Stimulated activated CD8-positive, alpha-beta memory T cell treated with anti-CD3 and anti-CD28 coated beads, Interleukin-4, amount 100 ng/mL, for 4 hours (primary cell): ENCODE data around the gene EXD1.
"Not testable (repeated sequence)": the region's sequence is repeated elsewhere in the genome, so short reads cannot be mapped to it uniquely, and the experiment has no call there.

Source experiments
- DNase-seq, 2 donors: peaks; one replicate each; pipeline ENCODE4 v3.0.0-alpha.2; 2020; ENCODE audit warnings: low read depth in 2 of 2, low spot score in 1 of 2

Gene EXD1, protein sequence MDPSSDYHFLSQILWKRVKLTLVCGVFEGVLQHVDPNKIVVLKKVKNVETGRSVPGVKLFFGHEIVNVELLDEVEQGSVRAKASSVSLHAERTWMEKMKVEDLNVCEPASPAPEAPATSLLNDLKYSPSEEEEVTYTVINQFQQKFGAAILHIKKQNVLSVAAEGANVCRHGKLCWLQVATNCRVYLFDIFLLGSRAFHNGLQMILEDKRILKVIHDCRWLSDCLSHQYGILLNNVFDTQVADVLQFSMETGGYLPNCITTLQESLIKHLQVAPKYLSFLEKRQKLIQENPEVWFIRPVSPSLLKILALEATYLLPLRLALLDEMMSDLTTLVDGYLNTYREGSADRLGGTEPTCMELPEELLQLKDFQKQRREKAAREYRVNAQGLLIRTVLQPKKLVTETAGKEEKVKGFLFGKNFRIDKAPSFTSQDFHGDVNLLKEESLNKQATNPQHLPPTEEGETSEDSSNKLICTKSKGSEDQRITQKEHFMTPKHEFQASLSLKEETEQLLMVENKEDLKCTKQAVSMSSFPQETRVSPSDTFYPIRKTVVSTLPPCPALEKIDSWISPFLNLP

DNA sequence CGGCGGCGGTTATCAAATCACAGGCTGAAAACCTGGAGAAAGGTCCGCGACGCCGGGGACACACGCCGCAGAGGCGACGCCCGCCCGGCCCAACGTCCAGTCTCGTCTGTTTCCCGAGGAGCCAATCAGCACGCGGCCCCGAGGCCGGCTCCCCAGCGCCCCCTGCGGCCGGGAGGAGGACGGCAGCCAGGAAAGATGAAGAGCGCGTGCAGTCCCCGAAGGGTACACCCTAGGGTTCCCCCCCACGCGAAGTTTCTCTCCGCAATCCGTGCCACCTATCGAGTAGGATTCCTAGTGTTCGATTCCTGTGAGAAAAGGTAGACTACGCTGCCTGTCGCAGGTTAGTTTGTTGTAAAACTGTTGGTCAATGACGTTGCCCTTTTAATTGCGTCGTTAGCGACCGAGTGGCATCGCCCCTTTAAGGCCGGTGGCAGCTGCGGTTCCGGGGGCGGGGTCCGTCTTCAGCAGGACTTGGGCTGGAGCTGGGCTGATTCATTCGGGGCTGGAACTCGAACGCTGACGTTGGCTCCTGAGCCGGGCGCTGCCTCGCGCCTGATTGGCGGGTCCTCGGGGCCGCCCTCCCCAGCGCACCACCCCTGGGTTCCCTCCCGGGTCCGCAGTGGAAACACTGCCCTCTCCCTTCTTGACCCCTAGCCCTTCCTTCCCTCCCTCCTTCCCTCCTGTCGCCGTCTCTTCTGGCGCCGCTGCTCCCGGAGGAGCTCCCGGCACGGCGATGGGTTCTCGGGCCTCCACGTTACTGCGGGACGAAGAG lies at the start of gene EXD1, which contains the start of gene CHP1:
EXD1 (minus strand) TSS at position 108 of the 772 bp plus-strand sequence. CDS start 4,182 bp downstream, outside the sequence.
CHP1 (plus strand) TSS at position 619 of the 772 bp plus-strand sequence; CDS start at position 734, 115 bp downstream.
- peak; percentile 82 to 92 for DNase-seq

DNA sequence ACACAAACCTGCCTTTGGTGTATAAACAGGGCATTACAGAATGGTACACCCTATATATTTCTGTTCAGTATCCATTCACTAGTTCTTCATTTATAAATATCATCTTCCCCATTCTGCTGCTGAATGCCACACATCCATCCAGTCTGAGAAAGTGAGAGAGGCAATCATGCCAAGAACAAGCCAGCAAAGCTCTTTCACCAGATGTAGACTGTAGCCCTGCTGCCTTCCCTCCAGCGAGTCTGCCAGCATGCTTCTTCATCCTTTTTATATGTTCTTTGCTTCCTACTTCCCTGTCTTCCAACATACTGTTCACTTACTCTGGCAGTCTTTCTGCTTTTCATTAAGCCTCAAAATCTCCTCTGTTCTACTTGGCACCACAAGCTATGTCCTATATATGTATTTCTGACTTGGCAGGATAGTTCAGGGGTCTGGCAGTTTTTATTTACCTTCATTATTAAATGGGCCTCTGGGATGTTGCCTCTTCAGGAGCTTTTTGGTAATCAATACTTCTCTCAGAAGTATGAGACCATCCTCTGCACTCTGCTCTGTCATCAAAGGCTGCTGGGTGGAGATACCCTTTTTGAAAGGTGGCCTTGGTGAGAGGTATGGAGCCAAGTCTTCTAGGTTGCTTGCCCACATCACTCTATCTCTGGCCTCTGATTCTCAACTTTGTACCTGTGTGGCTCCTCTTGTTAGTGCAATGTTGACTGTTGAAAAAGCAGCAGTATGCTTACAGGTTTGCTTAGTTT lies 49.2 kb upstream of the EXD1 start:
- no peak for DNase-seq

DNA sequence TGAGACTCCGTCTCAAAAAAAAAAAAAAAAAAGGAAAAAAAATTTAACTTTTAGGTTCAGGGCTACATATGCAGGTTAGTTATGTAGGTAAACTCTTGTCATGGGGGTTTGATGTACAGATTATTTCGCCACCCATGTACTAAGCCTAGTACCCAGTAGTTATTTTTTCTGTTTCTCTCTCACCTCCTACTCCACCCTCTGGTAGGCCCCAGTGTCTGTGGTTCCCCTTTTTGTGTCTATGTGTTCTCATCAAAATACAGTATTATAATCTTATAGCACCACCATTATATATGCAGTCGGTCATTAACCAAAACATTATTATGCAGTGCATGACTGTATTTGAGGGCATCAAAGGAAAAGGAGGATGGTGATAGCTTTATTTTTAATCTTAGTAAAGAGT lies 47.8 kb upstream of the EXD1 start:
- no peak for DNase-seq

DNA sequence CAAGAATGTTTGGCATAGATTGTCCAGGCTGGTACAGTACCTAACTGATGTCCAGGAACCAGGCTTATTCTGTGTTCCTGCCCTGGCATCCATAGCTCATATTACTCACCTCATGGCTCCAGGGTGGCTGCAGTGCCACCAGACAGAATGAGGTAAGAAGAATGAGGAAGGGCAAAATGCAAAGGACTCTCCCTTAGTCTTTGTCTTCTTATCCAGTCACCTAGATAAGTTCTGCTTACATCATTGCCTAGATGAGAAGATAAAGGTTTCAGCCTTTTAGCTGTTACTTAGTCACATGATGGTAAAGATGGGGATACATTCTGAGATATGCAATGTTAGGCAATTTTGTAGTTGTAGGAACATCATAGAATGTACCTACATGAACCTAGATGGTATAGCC lies 46.3 kb upstream of the EXD1 start:
- no peak for DNase-seq

DNA sequence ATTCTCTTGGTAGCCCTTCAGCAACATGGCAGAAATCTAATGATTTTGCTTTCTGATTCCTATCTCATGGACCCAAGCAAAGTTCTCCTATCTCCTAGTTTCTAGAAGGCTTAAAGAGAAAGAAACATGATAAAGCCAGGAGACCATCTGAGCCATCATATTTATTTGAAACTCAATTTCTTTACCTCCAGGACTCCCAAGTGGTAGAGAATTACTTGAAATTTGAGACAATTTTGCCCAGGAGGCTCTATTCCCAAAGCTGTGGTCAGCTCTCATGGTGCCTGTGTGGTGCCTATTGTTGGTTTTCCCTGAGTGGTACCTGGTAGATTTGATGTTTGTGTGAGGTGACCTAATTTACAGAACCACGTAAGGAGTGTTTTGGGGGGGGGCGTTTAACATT lies 39.3 kb upstream of the EXD1 start:
- no peak for DNase-seq

DNA sequence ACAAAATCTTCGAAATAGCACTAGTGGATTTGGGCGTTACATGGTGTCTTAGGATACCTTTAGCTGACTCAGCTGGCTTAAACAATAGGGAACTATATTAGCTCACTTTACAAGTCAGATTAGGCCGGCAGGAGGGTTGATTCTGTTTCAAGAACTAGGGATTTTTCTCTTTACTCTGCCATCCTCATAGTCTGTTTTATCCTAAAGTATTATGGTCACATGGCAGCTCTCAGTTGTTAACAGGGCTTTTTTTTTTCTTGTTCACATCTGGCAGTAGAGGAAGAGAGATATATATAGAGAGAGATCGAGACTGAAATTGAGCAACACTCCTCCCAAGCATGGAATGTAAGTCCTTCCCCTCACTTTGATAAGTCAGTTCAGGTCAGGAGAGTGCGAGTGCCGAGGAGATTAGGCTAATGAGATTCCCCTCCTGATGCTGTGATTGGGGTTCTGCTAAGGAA lies 33.4 kb upstream of the EXD1 start:
- DNase-seq = no peak

DNA sequence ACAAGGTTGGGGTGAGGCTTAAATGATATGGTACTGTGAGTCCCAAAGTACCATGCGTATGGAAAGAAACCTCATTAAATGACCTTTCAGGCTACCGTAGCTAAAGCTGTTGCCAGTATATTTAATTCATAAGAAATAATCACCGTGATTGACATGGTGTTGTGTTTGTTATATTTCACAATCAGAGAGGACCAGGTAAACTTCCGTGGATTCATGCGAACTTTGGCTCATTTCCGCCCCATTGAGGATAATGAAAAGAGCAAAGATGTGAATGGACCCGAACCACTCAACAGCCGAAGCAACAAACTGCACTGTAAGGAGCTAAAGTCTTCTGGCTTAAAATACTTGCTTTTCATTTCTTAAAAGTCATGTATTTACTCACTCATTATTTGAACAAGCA lies 32.0 kb upstream of the EXD1 start:
- DNase-seq = no peak

DNA sequence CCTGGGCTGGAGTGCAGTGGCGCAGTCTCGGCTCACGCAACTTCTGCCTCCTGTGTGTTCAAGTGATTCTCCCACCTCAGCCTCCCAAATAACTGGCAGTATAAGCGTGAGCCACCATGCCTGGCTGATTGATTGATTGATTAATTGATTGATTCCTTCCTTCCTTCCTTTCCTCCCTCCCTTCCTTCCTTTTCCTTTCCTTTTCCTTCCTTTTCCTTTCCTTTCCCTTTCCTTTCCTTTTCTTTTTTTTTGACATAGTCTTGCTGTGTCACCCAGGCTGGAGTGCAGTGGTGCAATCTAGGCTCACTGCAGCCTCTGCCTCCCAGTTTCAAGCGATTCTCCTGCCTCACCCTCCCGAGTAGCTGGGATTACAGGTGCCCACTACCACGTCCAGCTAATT lies 30.4 kb upstream of the EXD1 start:
- DNase-seq = not testable (repeated sequence)

DNA sequence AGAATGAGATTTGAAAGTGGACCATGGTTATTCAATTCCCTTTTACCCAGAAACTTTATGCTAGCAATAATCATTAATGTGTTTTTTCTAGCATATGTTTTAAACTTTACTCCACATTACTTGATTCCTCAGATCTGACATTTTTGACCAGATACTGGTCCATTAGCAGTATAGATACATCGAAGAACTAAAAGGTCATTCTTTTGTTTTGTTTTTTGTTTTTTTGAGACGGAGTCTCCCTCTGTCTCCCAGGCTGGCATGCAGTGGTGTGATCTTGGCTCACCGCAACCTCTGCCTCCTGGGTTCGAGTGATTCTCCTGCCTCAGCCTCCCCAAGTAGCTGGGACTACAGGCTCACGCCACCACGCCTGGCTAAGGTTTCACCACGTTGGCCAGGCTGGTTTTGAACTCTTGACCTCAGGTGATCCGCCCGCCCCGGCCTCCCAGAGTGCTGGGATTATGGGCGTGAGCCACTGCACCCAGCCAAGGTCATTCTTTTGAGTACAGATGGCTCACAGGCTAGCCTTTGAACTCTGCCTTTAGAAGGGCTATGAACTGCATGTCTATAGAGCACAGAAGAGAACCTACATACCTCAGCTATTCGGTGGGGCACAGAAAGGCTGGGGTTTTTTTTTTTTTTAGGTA lies 29.1 kb upstream of the EXD1 start:
- DNase-seq = no peak

DNA sequence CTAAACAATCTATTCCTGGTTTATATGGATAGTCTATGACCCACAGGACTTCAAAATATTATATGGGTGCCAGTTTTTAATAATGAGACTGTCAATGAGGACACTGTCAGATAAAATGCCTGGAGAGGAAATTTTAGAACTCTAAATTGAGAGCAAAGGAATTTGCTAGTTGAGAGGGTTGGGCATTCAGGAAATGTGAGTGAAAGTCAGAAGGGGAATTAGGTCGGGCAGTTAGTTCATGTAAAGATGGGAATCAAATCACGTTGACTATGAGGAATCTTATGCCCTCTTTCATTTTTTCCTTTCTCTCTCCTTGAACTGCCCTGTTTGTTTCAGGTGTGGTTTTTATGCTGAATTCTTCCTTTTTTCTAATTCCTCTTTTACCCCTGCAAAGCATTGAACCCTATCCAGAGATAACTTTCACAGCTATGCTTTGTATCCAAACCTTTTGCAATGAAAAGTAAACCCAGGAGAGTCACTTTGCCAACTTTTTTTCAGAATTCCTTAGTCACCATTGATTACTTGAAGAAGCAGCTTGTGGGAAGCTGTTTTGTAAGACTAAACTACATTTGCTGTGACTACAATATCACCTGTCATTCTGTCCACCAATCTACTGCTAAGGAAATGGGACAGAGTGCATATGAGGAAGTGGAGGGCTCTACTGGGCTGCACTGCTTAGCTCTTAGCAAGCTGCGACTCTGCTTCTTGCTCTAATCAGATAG lies 28.4 kb upstream of the EXD1 start:
- DNase-seq = no peak

DNA sequence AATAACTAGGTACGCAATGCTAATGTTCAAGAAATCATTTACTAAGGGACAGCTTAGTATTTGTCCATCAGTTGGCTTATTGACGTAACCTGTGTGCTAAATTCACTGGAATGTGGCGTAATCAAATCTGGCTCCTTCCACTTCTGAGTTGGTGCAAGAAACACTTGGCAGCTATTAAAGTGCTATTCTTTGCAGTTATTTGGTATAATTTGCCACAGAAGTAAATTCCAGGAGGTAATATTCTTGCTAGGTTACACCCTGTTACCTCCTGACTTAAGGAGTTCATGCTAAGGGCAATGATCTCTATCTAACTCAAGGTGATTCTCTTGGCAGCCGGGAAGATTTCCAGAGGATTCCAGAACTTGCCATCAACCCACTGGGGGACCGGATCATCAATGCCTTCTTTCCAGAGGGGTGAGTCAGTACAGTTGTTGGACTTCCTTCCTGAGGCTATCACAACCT lies 26.1 kb upstream of the EXD1 start:
- DNase-seq = no peak

DNA sequence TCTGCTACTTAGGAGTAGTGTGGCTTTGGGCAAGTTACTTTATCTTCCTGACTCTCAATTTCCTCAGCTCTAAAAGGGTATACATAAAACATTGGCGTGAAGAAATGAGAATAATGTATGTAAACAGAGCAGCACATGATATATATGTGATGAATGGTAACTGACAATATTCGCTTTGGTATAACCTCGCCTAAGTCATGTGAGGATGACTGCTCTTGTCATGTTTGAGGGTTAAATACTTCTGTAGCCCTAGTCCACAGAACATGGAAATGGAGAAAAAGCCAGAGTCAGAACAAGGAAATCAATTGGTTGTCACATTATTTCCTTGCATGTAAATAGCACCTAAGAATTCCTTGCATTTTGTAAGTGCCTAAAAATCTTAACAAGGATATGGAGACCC lies 25.5 kb upstream of the EXD1 start:
- no peak for DNase-seq

DNA sequence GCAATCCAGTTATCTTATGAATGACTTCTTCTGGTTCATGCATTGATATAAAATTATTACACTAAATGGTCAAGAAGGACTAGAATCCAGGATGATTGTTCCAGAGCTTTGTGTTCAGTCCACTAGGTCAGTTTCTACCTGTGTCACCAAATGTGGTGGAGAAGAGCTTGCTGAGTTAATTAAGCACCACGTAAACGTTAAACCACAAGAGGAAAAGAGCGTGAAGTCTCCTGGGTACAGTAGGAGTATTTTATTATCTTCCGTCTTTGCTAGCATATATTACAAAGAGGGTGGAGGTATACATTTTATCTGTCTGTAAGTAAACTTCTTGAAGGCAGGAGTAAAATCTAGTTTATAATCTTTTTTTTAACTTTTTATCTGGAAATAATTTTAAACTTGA lies 24.0 kb upstream of the EXD1 start:
- no peak for DNase-seq

DNA sequence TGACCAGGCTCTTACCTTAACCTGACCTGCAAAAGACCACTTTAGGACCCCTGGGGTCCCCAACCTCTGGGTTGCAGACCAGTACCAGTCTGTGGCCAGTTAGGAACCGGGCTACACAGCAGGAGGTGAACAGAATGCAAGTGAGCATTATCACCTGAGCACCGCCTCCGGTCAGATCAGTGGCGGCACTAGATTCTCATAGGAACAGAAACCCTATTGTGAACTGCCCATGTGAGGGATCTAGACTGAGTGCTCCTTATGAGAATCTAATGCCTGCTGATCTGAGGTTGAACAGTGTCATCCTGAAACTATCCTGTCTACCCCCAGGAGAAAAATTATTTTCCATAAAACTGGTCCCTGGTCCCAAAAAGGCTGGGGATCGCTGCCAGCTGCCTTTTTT lies 20.9 kb upstream of the EXD1 start:
- no peak for DNase-seq

DNA sequence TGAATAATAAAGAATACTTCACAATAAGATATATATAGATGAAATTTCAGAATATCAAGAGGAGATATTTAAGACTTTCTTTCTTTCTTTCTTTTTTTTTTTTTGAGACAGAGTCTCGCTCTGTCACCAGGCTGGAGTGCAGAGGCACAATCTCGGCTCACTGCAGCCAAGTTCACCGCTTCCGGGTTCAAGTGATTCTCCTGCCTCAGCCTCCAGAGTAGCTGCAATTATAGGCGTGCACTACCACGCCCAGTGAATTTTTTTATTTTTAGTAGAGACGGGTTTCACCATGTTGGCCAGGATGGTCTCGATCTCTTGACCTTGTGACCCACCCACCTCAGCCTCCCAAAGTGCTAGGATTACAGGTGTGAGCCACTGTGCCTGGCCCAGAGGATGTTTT lies 20.2 kb upstream of the EXD1 start:
- DNase-seq = not testable (repeated sequence)

DNA sequence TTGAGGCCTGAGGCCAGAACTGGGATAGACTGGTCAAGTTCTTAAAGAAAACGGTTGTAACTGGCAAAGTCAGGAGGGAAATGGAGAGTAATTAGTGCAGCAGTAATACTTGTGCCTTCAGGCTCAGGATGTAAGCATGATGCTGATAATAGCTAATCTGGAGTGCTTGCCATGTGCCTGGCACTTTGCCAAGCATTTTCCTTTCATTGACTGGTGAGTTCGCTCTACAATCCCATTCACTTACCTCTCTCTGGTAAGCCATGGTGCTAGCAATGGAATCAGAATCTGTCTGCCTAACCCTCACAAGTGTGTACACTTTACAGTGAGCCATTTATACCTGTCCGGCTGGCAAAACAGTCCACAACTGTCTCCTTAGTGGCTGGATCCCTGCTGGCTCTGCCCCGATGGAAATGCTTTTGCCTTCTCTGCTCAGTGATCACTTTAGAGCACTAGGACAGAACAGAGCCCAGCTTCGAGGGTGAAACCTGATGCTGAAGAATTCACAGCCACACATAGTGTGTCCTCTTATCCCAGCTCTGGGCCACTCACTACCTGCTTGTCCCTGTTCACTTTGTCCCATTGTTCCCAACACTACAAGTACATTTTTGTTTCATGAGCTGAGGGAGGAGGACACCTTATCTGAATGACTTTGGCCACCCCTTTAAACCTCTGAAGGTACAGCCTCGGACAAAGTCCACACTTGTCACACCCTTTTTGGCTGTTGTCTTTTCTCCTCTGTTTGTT lies 10.8 kb upstream of the EXD1 start:
- DNase-seq = no peak

DNA sequence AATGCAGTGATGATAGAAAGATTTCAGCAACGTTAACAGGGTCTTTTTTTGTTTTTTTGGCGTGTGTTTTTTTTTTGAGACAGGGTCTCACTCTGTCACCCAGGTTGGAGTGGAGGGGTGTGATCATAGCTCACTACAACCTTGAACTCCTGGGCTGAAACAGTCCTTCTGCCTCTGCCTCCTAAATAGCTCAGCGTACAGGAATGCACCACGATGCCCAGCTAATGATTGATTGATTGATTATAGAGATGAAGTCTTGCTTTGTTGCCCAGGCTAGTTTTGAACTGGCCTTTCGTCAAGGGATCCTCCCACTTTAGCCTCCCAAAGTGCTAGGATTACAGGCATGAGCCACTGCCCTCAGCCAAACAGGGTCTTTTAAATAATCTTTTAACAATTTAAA lies 7.5 kb upstream of the EXD1 start:
- no peak for DNase-seq

DNA sequence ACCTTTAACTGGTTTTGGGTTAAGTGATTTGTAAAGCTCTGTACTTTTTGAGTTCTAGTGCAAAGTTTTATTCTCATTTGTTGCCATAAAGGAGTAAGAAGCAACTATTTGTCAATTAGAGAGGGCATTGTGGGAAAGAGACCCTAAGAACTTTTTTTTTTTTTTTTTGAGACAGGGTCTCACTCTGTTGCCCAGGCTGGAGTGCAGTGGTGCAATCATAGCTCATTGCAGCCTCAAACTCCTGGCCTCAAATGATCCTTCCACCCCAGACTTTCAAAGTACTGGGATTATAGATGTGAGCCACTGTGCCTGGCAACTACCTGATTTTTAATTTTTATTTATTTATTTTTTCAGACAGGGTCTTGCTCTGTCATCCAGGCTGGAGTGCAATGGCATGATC lies 5.4 kb upstream of the EXD1 start:
- DNase-seq = no peak

DNA sequence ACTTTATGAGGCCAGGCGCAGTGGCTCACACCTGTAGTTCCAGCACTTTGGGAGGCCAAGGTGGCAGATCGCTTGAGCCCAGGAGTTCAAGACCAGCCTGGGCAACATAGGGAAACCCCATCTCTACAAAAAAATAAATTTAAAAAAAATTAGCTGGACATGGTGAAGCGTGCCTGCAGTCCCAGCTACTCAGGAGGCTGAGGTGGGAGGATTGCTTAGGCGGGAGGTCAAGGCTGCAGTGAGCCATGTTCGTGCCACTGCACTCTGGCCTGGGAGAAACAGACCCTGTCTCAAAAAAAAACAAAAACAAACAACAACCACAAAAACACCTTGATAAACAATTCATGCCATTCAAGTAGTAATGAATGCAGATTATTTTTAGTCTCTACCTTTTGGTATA lies 4.7 kb upstream of the EXD1 start:
- not testable (repeated sequence) for DNase-seq
